GM19043 (cell line): ENCODE results near the gene POU2F1.
"Not testable (repeated sequence)": the region's sequence is repeated elsewhere in the genome, so short reads cannot be mapped to it uniquely, and the experiment has no call there.

ENCODE experiments used
- ATAC-seq: cut with Tn5 transposase; IDR thresholded peaks from one replicate; pipeline ENCODE4 v1.9.1; 2021; ENCODE audit warnings: low read depth; ENCODE audit not compliant: unreplicated experiment

Gene POU2F1

DNA sequence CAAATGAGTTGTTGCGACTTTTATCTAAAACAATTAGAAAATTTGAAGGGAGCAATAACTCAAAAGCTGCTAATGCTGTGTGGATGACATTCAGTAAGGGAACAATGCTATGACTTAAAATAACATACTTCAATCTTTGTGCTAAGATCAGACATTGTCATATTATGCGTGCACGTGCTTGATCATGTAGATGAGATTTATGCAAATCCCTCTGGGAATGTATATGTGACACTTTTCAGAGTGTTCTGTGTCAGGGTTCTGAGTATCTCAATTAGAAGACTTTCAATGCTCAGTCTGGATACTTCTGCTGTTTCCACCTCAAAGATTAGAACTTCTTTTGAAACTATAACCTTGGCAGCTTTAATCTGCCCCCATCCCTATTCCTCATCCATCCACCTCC lies 18.6 kb upstream of the POU2F1 start:
- no peak for ATAC-seq

GRCh38 chr1:167205306-167206050 lies 15.2 kb upstream of the POU2F1 start:
- ATAC-seq, result not testable (repeated sequence)

DNA sequence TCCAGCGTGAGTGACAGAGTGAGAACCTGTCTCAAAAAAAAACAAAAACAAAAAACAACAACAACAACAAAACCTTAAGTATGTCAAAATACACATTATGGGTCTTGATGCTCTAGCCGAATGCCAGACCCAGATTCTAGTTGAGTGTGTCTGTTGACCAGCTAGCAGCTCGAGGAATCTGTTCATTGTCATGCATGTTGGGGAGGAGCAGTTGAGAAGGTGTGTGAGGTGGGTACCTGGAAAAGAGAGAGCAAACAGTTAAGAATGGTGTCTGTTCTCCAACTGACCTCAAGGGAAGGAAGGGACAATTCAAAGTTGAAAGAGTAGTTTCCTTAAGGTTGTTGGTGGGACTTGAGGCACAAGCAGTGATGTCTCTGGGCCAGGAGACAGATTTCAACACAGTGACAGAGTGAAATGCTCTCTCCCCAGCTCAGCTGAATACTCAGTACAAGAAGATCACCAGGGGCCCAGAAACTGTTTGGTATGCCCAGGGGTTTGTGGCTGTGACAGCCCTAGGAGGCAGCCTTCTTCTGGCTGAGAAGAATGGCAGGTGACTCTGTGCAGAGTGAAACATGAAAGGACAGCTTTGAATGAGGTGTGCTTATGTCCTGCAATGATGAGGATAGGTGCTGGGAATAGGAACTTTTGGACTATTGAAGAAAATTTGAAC lies 14.4 kb upstream of the POU2F1 start:
- ATAC-seq, result no peak

- no peak for ATAC-seq
Measured at GRCh38 chr1:167207940-167208623, 12.6 kb upstream of the POU2F1 start.

- ATAC-seq, result no peak
Measured at GRCh38 chr1:167208624-167208976, 12.1 kb upstream of the POU2F1 start.

GRCh38 chr1:167209044-167209443 lies 11.6 kb upstream of the POU2F1 start:
- ATAC-seq, result no peak

- ATAC-seq, result no peak
Measured at GRCh38 chr1:167210966-167211674, 9.6 kb upstream of the POU2F1 start.

- no peak for ATAC-seq
Measured at GRCh38 chr1:167212025-167212424, 8.7 kb upstream of the POU2F1 start.

DNA sequence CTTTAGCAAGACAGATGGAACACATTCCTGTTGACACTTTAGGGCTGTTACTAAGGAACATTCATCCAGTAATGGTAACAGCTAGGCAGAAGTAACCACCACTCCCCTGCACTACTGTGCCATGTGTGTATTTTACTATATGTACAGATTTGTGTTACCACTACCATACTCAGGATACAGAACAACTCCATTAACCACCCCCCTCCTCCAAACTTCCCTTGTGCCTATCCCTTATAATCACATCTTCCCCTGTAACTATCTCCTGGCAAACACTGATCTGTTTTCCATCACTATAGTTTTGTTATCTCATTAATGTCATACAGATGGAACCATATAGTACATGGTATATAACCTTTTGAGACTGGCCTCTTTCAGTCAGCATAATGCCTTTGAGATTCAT lies 3.9 kb upstream of the POU2F1 start:
- ATAC-seq, result no peak

DNA sequence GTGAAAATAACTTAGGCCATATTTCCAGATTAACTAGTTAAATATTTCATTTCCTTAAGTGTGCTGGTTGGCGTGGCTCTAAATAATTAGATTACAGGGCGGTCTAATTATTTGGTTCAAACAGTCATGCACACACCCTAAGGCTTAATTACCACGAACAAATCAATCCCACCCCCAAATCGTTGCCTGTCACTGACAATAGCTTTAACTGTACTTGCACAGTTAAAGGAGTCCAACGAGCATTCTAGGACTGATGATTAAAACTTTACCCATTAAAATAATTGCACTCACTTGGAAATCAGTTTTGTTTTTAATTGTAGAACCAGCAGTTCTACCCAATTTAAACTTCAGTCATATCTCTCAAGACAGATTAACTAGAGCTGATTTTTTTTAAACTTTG lies 1.5 kb upstream of the POU2F1 start:
- ATAC-seq, result no peak

DNA sequence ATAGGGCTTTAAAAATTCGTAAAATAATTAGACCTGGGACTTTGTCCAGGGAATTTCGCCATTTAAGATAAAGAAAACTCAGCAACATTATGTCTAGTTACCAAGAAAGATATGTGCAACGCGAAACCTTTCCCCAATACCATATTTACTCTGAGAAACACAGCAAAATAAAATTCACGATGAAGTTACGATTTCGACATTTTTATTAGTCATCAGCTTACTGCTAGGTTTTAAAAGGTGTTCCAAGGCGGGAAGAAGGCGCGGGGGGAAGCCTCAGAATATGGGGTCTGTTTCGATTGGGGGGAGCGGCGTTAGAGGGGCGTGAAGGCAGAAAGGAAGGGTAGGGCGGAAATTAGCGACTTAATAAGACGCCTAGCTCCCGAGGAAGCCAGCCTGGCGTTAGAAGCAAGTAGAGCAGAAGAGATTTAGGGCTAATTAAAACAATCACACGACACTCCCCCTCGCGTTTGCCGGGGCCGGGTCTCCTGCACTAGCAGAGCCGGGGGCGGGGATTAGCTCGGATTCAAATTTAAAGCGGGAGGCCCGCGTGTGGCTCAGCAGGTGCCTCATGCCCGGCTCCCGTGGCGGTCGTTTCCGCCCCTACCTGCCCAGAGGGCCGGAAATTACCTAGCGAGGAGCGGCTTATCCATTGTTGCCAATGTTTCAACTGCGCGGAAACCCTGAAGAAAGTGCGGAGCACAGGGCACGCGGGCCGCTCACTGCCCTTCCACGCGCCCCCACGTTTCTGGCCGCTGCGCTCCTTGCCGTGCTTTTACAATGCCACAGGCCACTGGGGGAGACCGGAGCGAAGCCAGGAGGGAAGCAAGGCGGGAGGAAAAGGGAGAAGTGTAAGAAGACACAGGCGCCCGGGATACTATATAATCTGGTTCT lies 795 bp upstream of the POU2F1 start:
- ATAC-seq, result peak; percentile 41

DNA sequence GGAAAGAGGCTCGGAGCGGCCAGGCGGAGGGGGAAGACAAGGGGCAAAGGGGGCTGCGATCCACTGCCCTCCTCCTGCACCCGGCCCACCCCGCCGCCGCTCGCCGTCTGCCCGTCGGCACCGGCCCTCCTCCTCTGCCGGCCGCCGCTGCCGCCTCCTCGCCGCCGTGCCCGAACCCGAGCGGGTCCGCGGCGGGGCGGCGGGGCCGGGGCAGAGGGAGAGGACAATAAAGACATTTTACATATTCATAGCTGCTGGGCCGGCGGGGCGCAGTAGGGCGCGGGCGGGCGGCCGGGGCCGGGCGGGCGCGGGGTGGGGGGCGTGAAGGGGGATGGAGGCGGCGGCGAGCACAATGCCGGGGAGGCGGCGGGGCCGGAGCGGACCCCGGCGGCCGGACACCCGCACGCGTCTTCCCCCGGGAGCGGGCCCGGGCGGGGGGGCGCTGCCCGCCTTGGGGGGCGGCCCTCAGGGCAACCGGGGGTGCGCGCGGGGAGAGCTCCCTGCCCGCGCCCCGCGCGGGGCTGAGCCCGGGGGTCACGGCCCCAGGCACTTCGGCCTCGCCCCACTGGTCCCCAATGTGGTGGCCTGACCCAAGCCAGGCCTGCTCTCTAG lies 546 bp downstream of the POU2F1 start:
- ATAC-seq, result peak; percentile 0

DNA sequence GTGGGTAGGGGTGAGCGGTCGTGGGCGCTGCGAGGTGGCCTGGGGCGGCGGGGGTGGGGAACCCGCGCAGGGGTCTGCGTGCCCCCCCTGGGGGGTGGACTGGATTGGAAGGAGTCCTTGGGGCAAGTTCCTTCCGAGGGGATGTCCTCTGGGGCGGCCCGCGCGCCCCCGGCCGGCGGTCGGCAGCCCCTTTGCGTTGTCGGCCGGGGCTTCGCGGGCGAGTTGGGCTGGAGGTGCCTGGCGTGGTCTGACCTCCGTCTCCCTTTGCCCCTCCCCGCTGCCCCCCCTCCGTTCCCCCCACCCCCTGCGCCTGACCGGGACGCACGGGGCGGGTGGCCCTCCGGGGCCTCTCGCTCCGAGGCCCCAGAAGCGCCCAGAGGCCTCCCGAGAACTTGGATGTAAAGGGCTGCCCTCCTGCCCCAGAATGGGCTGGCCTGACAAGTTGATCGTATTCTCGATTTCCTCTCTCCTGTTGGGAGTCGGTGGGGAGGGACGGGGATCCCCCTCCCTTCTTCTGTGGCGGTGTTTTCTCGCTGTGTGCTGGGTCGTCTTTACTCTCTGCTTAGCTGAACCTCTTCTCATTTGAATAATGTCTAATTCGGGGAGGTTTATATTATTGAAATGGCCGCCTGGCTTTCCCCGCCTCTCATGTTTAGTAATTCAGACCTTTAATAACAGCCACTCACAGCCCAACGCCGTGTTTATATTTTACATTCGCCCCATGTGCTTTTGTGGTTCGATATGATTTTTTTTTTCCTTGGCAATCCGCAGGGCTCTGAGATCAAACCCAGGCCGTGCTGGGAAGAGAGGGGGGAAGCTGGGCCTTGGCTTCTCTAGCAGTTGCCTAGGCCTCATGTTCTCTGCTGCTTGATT lies 1.3 kb downstream of the POU2F1 start:
- ATAC-seq, result peak; percentile 53

DNA sequence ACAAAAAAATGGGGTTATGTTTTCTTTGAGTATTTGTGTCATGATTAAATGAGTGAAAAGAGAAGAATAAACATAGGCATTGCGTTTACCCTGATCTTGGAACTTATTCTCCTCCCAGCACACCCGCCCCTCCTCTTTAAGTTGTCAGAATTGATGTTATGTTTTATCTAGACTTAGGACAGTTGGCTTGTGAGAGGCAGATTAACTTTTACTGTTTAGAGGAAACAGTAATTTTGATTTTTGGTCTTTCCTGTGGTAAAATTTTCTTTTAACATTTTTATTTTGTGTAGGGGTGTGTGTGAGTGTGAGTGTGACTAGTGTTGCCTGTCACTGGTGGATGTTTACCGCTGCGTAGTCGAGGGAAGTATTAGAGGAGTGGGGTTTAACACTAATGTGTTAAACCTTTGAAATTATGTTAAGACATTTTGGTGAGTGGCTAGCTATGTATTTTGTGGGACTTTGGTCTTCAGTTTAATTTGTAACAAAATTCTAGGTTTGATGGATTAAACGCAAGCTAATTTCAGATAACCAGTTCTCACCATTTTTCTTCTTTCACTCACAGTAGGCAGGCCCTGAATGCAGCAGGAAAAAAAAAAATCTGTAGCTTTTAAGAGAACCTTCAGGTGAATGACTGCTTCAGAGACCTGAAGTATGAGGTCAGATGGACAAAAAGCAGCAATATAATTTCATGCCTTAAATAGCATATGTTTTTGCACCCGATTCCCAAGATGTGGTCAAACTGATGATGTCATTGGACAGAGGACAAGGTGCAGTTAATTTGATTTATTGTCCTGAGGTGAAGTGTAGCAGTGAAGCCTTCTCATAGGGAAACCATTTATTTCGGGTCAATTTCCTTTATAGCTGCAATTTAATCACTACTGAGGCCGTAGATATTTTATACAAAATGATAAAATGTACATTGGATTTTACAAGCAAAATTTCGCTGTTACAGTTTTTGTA lies 2.7 kb downstream of the POU2F1 start:
- ATAC-seq, result no peak

- not testable (repeated sequence) for ATAC-seq
Measured at GRCh38 chr1:167224734-167225235, 4.1 kb downstream of the POU2F1 start.

GRCh38 chr1:167225920-167226319 lies 5.2 kb downstream of the POU2F1 start:
- ATAC-seq, result no peak

- no peak for ATAC-seq
Measured at GRCh38 chr1:167227934-167228378, 7.3 kb downstream of the POU2F1 start.
